ENCODE measurements around the gene TMEM151A.

TMEM151A gene

DNA sequence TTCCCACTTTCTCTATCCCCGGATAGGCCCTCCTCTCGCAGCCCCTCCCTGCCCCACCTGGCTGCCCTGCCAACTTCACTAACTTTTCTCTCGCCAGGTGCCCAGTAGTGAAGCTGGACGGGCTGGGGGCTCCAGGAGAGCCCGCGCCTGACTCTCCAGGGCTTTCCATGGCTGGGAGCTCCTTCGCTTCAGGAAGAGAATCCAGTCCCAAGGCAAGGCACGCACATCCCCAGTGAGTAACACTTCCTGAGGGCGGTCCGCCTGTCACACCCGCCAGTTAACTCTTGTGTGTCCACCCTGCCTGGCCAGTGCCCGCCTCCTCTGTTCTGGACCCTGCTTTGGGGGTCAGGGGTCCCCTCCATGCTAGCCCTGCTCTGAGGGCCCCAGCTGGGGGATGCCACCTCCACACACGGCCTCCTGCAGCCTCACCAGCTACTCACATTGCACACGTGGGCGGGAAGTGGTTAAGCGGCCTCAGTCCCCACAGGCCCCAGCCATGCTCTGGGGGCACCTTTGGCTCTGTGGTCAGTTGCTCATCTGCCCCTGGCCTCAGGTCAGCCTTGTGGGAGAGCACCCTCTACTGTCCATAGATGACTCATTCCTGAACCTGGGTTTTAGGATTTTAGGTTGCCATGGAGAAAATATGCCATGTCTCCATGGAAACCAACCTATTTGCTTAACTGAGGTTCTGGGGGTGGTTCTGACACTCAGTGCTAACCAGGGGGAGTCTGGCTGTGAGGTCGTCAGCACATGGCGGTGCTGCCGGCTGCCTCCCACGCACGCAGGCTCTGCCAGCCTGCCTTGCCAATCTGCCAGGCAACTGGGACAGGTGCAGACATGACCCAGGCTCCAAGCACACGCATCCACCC, 44.8 kb downstream of the TMEM151A start, which contains the start of gene RIN1:
Gene RIN1, minus strand, starts transcription at position 201 of the 869 bp plus-strand sequence. Its CDS starts 32 bp downstream, at position 169.
- no peak for DNase-seq (ENCODE audit: low read depth in 2 of 2)

DNA sequence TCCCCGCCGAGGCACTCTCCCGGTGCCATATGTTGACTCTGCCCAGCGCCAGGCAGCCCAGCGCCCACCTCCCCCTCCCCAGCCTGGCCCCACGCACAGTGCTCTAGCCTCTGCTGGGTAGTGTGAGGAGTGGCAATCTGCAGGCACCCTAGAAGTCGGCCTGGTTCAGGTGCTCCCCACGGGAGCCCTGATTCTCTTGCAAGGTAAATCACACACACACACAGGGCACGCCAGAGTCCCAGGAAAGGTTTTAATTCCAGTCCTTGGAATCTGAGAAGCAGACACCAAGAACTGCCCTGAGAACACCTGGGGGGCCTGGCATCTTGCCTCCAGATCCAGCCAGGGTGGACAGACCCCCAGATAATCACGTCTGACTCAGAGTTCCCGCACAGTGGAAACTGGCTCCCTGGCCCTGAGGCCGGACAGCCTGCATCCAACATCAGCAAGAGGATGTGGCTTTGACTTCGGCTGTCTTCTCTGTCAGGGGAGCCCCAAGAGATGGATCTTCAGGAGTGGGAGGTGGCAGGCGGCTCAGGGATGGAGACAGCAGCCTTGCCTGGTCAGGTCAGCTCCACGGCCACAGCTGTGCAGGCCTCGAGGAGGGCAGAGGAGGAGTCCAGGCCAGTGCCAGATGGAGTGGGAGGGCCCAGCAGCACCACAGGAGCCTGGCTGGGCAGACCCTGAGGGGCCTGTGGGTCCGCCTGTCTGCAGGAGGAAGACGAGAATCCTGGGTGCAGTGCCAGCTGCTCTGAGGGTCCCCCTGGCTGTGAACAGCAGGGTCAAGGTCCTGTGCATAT, 45.6 kb downstream of the TMEM151A start:
- DNase-seq (ENCODE audit: low read depth in 2 of 2) = no peak

GRCh38 chr11:66338276-66339161, 46.8 kb downstream of the TMEM151A start:
- DNase-seq (ENCODE audit: low read depth in 2 of 2) = no peak

DNA sequence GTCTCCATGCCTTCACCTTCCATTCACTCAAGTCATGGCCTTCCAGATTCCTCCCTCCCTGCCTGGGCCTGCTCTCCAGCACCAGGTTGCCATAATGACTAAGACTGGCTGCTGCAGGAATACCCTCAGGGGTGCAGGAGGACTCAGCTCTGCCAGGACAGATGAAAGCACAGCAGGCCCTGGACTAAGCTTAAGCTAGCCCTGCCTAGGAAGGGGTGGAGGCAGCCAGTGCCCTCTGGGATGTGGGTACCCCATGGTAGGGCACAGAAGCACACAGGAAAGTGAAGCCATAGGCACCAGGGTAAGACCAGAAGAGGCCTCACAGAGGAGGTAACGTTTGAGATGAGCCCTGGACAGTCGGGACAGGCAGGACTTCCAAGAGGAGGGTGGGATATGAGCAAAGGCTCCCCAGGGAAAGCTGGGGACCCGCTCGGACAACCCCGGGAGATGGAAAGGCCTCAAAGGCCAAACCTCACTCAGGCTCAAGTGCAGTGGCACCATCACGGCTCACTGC, 47.5 kb downstream of the TMEM151A start:
- DNase-seq (ENCODE audit: low read depth in 2 of 2) = no peak

DNA sequence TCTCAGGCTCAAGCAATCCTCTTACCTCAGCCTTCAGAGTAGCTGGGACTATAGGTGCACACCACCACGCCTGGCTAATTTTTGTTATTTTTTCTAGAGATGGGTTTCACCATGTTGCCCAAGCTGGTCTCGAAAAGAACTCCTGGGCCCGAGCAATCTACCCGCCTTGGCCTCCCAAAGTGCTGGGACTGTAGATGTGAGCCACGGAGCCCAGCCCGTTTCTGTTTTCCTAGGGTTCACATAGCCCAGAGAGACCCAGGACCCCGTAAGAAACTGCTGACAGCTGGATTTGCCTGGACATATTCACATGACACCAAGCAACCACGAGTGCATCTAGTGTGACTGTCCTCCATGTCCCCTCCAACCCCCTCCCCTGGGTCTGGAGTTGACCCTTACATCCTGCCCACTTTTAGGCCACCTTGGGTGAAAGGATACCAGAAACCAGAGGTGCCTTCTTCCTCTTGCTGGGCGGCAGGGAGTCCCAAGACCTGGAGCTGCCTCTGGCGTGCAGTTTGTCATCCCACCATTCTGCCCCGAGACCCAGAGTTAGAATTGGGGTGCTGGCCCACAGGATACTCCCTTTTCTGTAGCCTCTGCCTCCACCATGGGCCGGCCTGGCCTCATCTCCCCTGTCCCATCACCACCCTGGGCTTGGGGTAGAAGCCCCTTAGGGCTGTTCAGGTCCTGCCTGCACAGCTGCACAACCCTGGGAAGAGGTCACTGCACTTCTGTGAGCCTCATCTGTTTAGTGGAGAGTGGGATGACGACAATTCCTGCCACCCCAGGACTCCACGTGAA, 48.2 kb downstream of the TMEM151A start:
- DNase-seq (ENCODE audit: low read depth in 2 of 2) = no peak

- no peak for DNase-seq (ENCODE audit: low read depth in 2 of 2)
Observed at GRCh38 chr11:66340596-66341501, 49.2 kb downstream of the TMEM151A start.

- DNase-seq (ENCODE audit: low read depth in 2 of 2) = no peak
Observed at GRCh38 chr11:66341502-66342126, 49.9 kb downstream of the TMEM151A start.

GRCh38 chr11:66343176-66343575, 51.5 kb downstream of the TMEM151A start:
- no peak for DNase-seq (ENCODE audit: low read depth in 2 of 2)

DNA sequence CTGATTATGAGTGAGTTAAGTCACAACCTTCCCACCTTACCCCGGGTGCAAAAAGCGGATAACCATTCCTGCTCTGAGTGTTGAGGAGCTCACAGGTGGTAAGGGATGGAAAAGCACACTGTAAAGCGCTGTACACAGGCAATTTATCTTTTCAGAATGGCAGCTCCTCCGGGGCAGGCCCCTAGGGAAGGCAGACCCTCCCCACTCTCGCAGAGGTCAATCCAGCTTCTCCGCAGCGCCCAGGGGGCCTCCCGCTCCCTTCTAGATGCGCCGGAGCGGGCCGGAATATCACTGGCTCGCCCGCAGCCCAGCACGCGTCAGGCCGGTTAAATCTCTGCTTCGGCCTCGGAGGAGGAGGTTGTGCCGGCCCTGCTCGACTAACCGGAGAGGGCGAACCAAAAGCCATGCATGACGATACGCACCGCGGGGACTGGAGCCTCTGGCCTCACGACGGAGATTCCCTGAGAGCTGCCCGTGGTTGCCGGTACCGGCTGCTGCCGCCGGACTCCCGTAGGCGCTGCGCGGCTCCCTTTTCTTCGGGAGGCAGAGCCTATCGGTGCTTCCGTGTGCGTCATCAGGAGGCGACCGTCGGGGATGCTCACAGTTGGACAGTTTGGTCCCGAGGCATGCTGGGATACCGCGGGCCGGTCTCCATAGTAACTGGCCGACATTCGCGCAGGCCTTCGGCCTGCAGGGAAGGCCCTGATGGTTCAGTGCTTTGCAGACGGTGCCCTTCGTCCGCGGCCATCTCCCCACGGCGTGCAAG, 53.0 kb downstream of the TMEM151A start, which contains the start of gene BRMS1:
Gene BRMS1, minus strand, starts transcription at position 555 of the 766 bp plus-strand sequence. CDS start 2,870 bp downstream, outside the sequence.
- DNase-seq (ENCODE audit: low read depth in 2 of 2) = peak; percentile 87 to 93

GRCh38 chr11:66345316-66345649, 53.6 kb downstream of the TMEM151A start:
- DNase-seq (ENCODE audit: low read depth in 2 of 2) = no peak
